HL-60 (cell line): ENCODE data around the gene ID1.
A peak's percentile ranks its signal among the peaks of the same experiment; 100 is the strongest.

Source experiments
- DNase-seq, 2 experiments: peaks; one replicate each; pipeline ENCODE4 v3.0.0-alpha.2; 2010 to 2020; ENCODE audit warnings: low read depth in 1 of 2, low spot score in 1 of 2
- H3K27ac ChIP-seq: fragments of 250-450 bp; sonication (Bioruptor Pico); replicated peaks from 2 replicates; pipeline ENCODE4 v1.5.1; 2020; ENCODE audit warnings: mild to moderate bottlenecking, moderate library complexity
- H3K27me3 ChIP-seq: fragments of 250-450 bp; sonication (Bioruptor Pico); 2 replicates; pipeline ENCODE4 v1.5.1; 2021; ENCODE audit warnings: mild to moderate bottlenecking, moderate library complexity; ENCODE audit not compliant: insufficient read depth, poor library complexity, severe bottlenecking
- H3K4me3 ChIP-seq: replicated peaks from 2 replicates; pipeline ENCODE4 v1.5.1; 2011; ENCODE audit warnings: mild to moderate bottlenecking, control low read depth, low read length; ENCODE audit not compliant: insufficient read depth
- CTCF ChIP-seq: IDR thresholded peaks from one replicate; pipeline ENCODE4 v1.5.1; 2011; ENCODE audit warnings: low read length, control low read depth, inconsistent platforms; ENCODE audit not compliant: insufficient read depth
- GABPA ChIP-seq: IDR thresholded peaks from 2 replicates; pipeline ENCODE4 v1.6.1; 2012; ENCODE audit warnings: low read depth
- POLR2AphosphoS5 ChIP-seq: IDR thresholded peaks from 2 replicates; pipeline ENCODE4 v1.6.1; 2012; ENCODE audit warnings: low read depth
- REST ChIP-seq: IDR thresholded peaks from 2 replicates; pipeline ENCODE4 v1.6.1; 2012; ENCODE audit warnings: low read depth; ENCODE audit not compliant: insufficient replicate concordance
- SPI1 ChIP-seq: IDR thresholded peaks from 2 replicates; pipeline ENCODE4 v1.6.1; 2012; ENCODE audit warnings: low read depth, mild to moderate bottlenecking, borderline replicate concordance

The ID1 gene

GRCh38 chr20:31580706-31581105 lies 24.4 kb upstream of the ID1 start:
- H3K4me3 ChIP-seq: no peak overlapping the region
- TF ChIP-seq SPI1: no peak
- TF ChIP-seq POLR2AphosphoS5: no peak
- no peak overlapping the region for H3K27ac ChIP-seq
- DNase-seq: no peak
- no peaks in the 10 kb centered on the region for H3K27me3 ChIP-seq

GRCh38 chr20:31581391-31581790 lies 23.7 kb upstream of the ID1 start:
- DNase-seq: no peak
- TF ChIP-seq POLR2AphosphoS5 (no peak), GABPA (no peak), SPI1 (no peak), CTCF (no peak), REST (no peak)
- Histone ChIP-seq H3K4me3 (no peak overlapping the region), H3K27ac (no peak overlapping the region), H3K27me3 (no peaks in the 10 kb centered on the region)

GRCh38 chr20:31587545-31588389 lies 17.3 kb upstream of the ID1 start:
- Histone ChIP-seq H3K27me3 (peaks cover 10% of the 10 kb centered on the region), H3K27ac (no peak overlapping the region), H3K4me3 (peak overlapping the region; percentile 31)
- no peak for DNase-seq
- TF ChIP-seq GABPA (no peak), SPI1 (no peak), CTCF (no peak), REST (no peak), POLR2AphosphoS5 (no peak)

- no peak overlapping the region for H3K4me3 ChIP-seq
- no peak for DNase-seq
- H3K27me3 ChIP-seq: peaks cover 10% of the 10 kb centered on the region
- TF ChIP-seq POLR2AphosphoS5: no peak
- TF ChIP-seq REST: no peak
- TF ChIP-seq SPI1: no peak
- no peak for TF ChIP-seq CTCF
- TF ChIP-seq GABPA: no peak
- H3K27ac ChIP-seq: no peak overlapping the region
Observed at GRCh38 chr20:31590717-31591225, 14.3 kb upstream of the ID1 start.
